HEK293 (cell line): ENCODE measurements around the gene SLC12A4.
"Not testable (repeated sequence)": the region's sequence is repeated elsewhere in the genome, so short reads cannot be mapped to it uniquely, and the experiment has no call there.

Experiments used
- CTCF ChIA-PET: fragments of 350-600 bp; formaldehyde crosslinking; extraction: SDS; loops from one replicate; lab custom pipeline; 2021; ENCODE audit warnings: antibody characterized with exemption; lab: Yijun Ruan, JAX
- POLR2A ChIA-PET: fragments of 300-600 bp; formaldehyde crosslinking; extraction: SDS; loops from one replicate; lab custom pipeline; 2020; ENCODE audit warnings: antibody characterized with exemption, inconsistent platforms; lab: Yijun Ruan, JAX
- H3K27ac ChIP-seq: fragments of 200-500 bp; sonication (Bioruptor generic); 2 replicates; pipeline ENCODE4 v1.5.1; 2014; ENCODE audit warnings: low read depth, low read length, control low read depth, inconsistent platforms; ENCODE audit errors: extremely low read depth
- H3K36me3 ChIP-seq, 2 experiments: fragments of 200-500 bp in 1 of 2; sonication (Bioruptor generic) in 1 of 2; 1 replicate in 1 of 2; 2 replicates in 1 of 2; pipeline ENCODE4 v1.5.1; 2014 to 2017; ENCODE audit warnings: inconsistent platforms in 2 of 2, low read length in 2 of 2; ENCODE audit not compliant: control insufficient read depth in 2 of 2, insufficient read depth in 1 of 2
- H3K4me1 ChIP-seq: fragments of 200-500 bp; sonication (Bioruptor generic); 2 replicates; pipeline ENCODE4 v1.5.1; 2014; ENCODE audit warnings: mild to moderate bottlenecking, low read length, inconsistent platforms; ENCODE audit not compliant: control insufficient read depth, insufficient read depth
- H3K4me3 ChIP-seq: 2 replicates; pipeline ENCODE4 v1.5.1; 2011; ENCODE audit warnings: low read depth, mild to moderate bottlenecking, control low read depth, low read length, moderate library complexity
- H3K9me3 ChIP-seq: fragments of 200-500 bp; sonication (Bioruptor generic); 2 replicates; pipeline ENCODE4 v1.5.1; 2014; ENCODE audit warnings: low read depth, low read length, inconsistent platforms; ENCODE audit not compliant: control insufficient read depth, insufficient read depth
- KLF7 ChIP-seq: fragments of 450-650 bp; formaldehyde crosslinking; IDR thresholded peaks from 2 replicates; pipeline ENCODE4 v1.5.1; 2016; ENCODE audit warnings: missing biosample characterization, missing genetic modification characterization, borderline replicate concordance
- MEIS1 ChIP-seq: sonication (generic); formaldehyde crosslinking; IDR thresholded peaks from 2 replicates; pipeline ENCODE4 v1.8.1; 2022; ENCODE audit warnings: missing genetic modification reagents, mild to moderate bottlenecking, borderline replicate concordance
- OVOL3 ChIP-seq: fragments of 450-650 bp; formaldehyde crosslinking; IDR thresholded peaks from 2 replicates; pipeline ENCODE4 v1.5.1; 2016; ENCODE audit warnings: missing biosample characterization, missing genetic modification characterization
- SCRT1 ChIP-seq: fragments of 450-650 bp; formaldehyde crosslinking; IDR thresholded peaks from 2 replicates; pipeline ENCODE4 v1.5.1; 2016; ENCODE audit warnings: missing biosample characterization, missing genetic modification characterization, borderline replicate concordance
- SCRT2 ChIP-seq: fragments of 450-650 bp; formaldehyde crosslinking; IDR thresholded peaks from 2 replicates; pipeline ENCODE4 v1.5.1; 2016; ENCODE audit warnings: missing biosample characterization, missing genetic modification characterization
- YY2 ChIP-seq: fragments of 450-650 bp; formaldehyde crosslinking; IDR thresholded peaks from 2 replicates; pipeline ENCODE4 v1.5.1; 2016; ENCODE audit warnings: missing biosample characterization, missing genetic modification characterization
- ZBTB21 ChIP-seq: fragments of 450-650 bp; formaldehyde crosslinking; IDR thresholded peaks from 2 replicates; pipeline ENCODE4 v1.5.1; 2017; ENCODE audit warnings: missing biosample characterization, missing genetic modification characterization
- ZBTB8A ChIP-seq: fragments of 450-650 bp; formaldehyde crosslinking; IDR thresholded peaks from 2 replicates; pipeline ENCODE4 v1.5.1; 2016; ENCODE audit warnings: missing biosample characterization, missing genetic modification characterization
- ZFP69B ChIP-seq: fragments of 450-650 bp; formaldehyde crosslinking; IDR thresholded peaks from 2 replicates; pipeline ENCODE4 v1.5.1; 2016; ENCODE audit warnings: missing biosample characterization, missing genetic modification characterization
- ZNF16 ChIP-seq: fragments of 450-650 bp; formaldehyde crosslinking; IDR thresholded peaks from 2 replicates; pipeline ENCODE4 v1.5.1; 2016; ENCODE audit warnings: low read depth, missing biosample characterization, missing genetic modification characterization
- ZNF202 ChIP-seq: fragments of 450-650 bp; formaldehyde crosslinking; IDR thresholded peaks from 2 replicates; pipeline ENCODE4 v1.5.1; 2016; ENCODE audit warnings: missing biosample characterization, missing genetic modification characterization, borderline replicate concordance
- ZNF423 ChIP-seq: fragments of 450-650 bp; formaldehyde crosslinking; IDR thresholded peaks from 2 replicates; pipeline ENCODE4 v1.5.1; 2016; ENCODE audit warnings: missing biosample characterization, missing genetic modification characterization
- ZNF433 ChIP-seq: fragments of 450-650 bp; formaldehyde crosslinking; IDR thresholded peaks from 2 replicates; pipeline ENCODE4 v1.5.1; 2016; ENCODE audit warnings: missing biosample characterization, missing genetic modification characterization, low read depth
- ZNF785 ChIP-seq: fragments of 450-650 bp; formaldehyde crosslinking; IDR thresholded peaks from 2 replicates; pipeline ENCODE4 v1.5.1; 2016; ENCODE audit warnings: missing biosample characterization, missing genetic modification characterization
- TF ChIP-seq, protein P1 (sequence below): fragments of 450-650 bp; formaldehyde crosslinking; IDR thresholded peaks from 2 replicates; pipeline ENCODE4 v1.5.1; 2016; ENCODE audit warnings: missing biosample characterization, missing genetic modification characterization
- TF ChIP-seq, protein P2 (sequence below): fragments of 450-650 bp; formaldehyde crosslinking; IDR thresholded peaks from 2 replicates; pipeline ENCODE4 v1.5.0; 2017; ENCODE audit warnings: missing biosample characterization, missing genetic modification characterization, borderline replicate concordance
- TF ChIP-seq, protein P3 (sequence below): fragments of 450-650 bp; formaldehyde crosslinking; IDR thresholded peaks from 2 replicates; pipeline ENCODE4 v1.5.1; 2016; ENCODE audit warnings: missing biosample characterization, missing genetic modification characterization
- TF ChIP-seq, protein P4 (sequence below): fragments of 450-650 bp; formaldehyde crosslinking; IDR thresholded peaks from 2 replicates; pipeline ENCODE4 v1.5.1; 2017; ENCODE audit warnings: missing biosample characterization, missing genetic modification characterization
- TF ChIP-seq, protein P5 (sequence below): fragments of 450-650 bp; formaldehyde crosslinking; IDR thresholded peaks from 2 replicates; pipeline ENCODE4 v1.5.1; 2016; ENCODE audit warnings: missing biosample characterization, missing genetic modification characterization

The SLC12A4 gene

DNA sequence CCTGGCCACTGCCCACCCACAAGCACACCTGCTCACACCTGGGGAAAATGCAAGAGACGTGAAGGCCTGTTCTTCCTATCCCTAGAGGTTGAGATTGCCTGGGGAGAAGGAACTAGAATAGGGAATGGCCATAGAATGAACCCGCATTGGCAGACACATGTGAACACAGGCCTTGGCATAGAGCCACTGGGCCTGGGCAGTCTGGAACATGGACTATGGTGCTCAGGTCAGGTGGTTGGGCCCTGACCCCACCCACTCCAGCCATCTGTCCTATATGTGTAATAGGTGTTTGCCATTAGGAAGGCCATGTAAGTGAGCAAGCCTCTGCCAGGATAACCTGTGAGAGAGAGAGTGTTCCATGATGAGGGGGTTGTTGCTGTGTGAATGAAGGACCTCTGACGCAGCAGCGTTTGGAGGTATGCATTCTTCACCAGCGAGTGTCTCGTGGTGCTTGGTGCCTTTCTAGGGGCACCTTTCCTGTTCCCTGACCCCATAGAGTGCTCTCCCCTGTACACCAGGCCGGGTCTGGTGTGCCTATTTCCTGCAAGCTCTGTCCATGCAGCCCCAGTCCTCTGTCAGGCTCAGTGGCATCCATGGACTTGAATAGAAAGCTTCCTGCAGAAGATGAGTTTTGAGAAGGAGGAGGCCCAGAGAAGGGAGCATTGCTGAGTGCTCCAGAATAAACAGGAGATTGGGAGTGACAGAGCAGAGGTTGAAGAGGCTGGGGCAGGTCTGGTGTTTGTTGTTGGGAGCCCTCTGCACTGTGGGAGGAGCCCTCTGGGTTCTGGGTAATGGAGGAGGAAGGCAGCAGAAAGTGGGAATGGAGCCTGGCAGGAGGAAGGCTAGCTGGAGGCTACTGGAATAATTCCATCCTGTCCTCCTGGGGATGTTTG lies 52.4 kb downstream of the SLC12A4 start:
- Histone ChIP-seq H3K27ac (no peak overlapping the region), H3K9me3 (no peaks in the 10 kb centered on the region), H3K4me1 (no peaks in the 10 kb centered on the region), H3K36me3 (peaks cover 0 to 54% of the 10 kb centered on the region in 2 experiments; a peak in 2 of 3 replicates)
- CTCF ChIA-PET, result interaction anchor here (0.6 kb wide), 2 partner anchors 149 to 558 kb away, joined by 3 read pairs; no protein-coding TSS in a partner anchor
- POLR2A ChIA-PET, result interaction anchor here (0.7 to 0.8 kb wide), 2 partner anchors 10 to 98 kb away, joined by 3 to 4 read pairs; no protein-coding TSS in a partner anchor
- TF ChIP-seq, protein P1, sequence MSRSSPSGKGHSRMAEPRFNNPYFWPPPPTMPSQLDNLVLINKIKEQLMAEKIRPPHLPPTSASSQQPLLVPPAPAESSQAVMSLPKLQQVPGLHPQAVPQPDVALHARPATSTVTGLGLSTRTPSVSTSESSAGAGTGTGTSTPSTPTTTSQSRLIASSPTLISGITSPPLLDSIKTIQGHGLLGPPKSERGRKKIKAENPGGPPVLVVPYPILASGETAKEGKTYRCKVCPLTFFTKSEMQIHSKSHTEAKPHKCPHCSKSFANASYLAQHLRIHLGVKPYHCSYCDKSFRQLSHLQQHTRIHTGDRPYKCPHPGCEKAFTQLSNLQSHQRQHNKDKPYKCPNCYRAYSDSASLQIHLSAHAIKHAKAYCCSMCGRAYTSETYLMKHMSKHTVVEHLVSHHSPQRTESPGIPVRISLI, result no peak
- TF ChIP-seq ZNF202 (tag by site-specific recombination) (no peak), MEIS1 (CRISPR knock-in tag) (no peak), ZNF16 (tag by site-specific recombination) (no peak), ZNF423 (tag by site-specific recombination) (no peak), ZBTB8A (no peak), ZNF785 (tag by site-specific recombination) (no peak), KLF7 (tag by site-specific recombination) (no peak), YY2 (no peak), SCRT1 (no peak), ZBTB21 (no peak), ZFP69B (no peak), ZNF433 (no peak), OVOL3 (tag by site-specific recombination) (no peak)
- TF ChIP-seq, protein P2, sequence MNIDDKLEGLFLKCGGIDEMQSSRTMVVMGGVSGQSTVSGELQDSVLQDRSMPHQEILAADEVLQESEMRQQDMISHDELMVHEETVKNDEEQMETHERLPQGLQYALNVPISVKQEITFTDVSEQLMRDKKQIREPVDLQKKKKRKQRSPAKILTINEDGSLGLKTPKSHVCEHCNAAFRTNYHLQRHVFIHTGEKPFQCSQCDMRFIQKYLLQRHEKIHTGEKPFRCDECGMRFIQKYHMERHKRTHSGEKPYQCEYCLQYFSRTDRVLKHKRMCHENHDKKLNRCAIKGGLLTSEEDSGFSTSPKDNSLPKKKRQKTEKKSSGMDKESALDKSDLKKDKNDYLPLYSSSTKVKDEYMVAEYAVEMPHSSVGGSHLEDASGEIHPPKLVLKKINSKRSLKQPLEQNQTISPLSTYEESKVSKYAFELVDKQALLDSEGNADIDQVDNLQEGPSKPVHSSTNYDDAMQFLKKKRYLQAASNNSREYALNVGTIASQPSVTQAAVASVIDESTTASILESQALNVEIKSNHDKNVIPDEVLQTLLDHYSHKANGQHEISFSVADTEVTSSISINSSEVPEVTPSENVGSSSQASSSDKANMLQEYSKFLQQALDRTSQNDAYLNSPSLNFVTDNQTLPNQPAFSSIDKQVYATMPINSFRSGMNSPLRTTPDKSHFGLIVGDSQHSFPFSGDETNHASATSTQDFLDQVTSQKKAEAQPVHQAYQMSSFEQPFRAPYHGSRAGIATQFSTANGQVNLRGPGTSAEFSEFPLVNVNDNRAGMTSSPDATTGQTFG, result no peak
- TF ChIP-seq, protein P3, sequence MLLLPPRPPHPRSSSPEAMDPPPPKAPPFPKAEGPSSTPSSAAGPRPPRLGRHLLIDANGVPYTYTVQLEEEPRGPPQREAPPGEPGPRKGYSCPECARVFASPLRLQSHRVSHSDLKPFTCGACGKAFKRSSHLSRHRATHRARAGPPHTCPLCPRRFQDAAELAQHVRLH, result no peak
- TF ChIP-seq, protein P4, sequence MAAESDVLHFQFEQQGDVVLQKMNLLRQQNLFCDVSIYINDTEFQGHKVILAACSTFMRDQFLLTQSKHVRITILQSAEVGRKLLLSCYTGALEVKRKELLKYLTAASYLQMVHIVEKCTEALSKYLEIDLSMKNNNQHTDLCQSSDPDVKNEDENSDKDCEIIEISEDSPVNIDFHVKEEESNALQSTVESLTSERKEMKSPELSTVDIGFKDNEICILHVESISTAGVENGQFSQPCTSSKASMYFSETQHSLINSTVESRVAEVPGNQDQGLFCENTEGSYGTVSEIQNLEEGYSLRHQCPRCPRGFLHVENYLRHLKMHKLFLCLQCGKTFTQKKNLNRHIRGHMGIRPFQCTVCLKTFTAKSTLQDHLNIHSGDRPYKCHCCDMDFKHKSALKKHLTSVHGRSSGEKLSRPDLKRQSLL (tag by site-specific recombination), result no peak
- TF ChIP-seq, protein P5, sequence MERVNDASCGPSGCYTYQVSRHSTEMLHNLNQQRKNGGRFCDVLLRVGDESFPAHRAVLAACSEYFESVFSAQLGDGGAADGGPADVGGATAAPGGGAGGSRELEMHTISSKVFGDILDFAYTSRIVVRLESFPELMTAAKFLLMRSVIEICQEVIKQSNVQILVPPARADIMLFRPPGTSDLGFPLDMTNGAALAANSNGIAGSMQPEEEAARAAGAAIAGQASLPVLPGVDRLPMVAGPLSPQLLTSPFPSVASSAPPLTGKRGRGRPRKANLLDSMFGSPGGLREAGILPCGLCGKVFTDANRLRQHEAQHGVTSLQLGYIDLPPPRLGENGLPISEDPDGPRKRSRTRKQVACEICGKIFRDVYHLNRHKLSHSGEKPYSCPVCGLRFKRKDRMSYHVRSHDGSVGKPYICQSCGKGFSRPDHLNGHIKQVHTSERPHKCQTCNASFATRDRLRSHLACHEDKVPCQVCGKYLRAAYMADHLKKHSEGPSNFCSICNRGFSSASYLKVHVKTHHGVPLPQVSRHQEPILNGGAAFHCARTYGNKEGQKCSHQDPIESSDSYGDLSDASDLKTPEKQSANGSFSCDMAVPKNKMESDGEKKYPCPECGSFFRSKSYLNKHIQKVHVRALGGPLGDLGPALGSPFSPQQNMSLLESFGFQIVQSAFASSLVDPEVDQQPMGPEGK, result no peak
- TF ChIP-seq, all 188 proteins: peak for 0
- no peak overlapping the region for H3K4me3 ChIP-seq

DNA sequence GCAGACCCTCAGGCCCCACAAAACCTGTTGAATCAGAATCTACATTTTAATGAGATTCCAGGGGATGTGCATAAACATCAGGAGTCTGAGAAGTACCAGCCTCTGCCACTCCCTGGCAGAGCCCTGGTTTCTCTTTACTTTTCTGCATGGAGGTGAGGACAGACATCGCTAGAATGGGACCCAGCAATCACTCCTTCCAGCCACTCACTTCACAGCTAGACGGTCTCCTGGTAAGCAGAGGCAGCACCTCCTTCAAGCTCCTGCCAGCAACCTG lies 53.0 kb downstream of the SLC12A4 start:
- H3K4me3 ChIP-seq, H3K9me3 ChIP-seq, H3K4me1 ChIP-seq, H3K27ac ChIP-seq: not testable (repeated sequence)
- ChIA-PET POLR2A (interaction anchor here (0.7 to 1.5 kb wide), 2 partner anchors 20 to 98 kb away, joined by 3 to 4 read pairs; no protein-coding TSS in a partner anchor), CTCF (interaction anchor here (0.6 to 1.3 kb wide), 3 partner anchors 9 to 150 kb away, joined by 3 to 5 read pairs (median 4); no protein-coding TSS in a partner anchor)
- peak; percentile 0 for TF ChIP-seq SCRT2 (tag by site-specific recombination)
- TF ChIP-seq, all 188 proteins: peak for 1; not testable (repeated sequence) for 187
- H3K36me3 ChIP-seq, result peaks cover 0 to 56% of the 10 kb centered on the region in 2 experiments; a peak in 2 of 3 replicates
